NCI-H82 treated with DMSO at 0.1 percent for 48 hours (cell line): ENCODE data around the gene PAM.

Experiments used
- DNase-seq: peaks from one replicate; lab custom pipeline; 2025; ENCODE audit not compliant: unreplicated experiment; lab: John Stamatoyannopoulos, UW

Gene PAM

DNA sequence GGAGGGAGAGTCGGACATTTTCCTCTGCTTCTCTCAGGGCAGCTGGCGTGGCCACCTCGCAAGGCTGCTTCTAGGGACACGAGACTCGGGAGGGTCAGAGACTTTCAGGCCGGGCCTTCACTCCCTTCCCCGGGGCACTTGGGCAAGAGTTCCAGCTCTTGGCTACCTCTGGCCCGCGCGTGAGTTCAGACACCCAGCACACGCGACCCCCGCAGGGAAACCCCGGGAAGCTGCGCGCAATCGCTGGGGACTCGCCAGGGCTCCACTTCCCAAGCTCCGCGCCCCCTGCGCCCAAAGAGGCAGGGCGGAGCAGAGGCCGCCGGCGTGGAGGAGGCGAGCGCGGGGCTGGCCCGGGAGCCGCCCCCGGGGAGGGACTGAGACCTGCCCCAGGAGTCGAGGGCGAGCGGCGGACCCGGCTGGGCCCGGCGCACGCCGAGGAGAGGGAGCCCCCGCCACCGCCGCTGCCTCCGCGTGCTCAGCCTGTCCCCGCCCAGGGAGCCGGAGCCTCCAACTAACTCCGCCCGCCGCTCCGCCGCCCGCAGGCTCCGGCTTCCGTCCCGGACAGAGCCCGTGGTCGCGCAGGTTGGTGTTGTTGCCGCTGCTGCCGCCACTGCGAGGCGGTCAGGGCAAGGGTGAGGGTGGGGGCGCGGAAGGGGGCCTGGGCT is at the start of gene PAM:
Gene PAM (plus strand): TSS at position 539 of the 665 bp plus-strand sequence. CDS start 110,891 bp downstream, outside the sequence.
- DNase-seq: peak; percentile 16

DNA sequence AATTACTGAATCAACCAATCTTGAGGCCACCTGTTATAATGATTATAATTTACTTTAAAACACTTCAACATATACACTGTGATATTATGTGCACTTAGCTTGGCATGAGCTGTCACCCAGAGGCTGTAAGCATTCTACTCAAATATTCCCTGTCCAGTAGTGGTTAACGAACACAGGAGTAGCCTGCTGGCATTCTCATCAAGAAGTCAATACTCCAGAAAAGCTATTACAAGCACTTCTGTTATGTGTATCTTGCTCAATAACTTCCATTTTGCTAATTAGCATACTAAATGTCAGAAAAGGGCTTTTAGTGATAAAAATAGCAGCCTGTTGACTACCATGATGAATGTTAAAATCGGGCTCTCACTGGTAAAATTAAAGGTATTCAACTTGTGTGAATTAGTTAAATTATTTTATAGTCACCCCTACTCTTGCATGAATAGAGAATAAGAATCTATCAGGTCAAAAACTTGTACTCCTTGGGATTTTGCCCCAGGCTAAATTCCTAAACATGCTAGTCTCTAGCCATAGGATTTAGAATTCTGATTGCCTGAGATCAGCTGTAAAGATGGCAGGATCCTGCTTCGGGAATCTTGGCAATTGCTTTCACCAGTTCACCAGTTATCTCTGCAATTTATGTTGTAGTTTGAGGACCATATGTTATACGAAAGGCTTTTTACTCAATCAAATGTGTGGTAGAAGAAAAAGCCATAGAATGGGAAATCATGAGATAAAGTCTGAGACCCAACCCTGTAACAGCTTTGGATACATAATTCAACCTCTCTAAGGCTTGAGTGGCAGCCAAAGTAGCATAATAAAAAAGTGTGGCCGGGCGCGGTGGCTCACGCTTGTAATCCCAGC is 43.4 kb upstream of the PAM start:
- no peak for DNase-seq

DNA sequence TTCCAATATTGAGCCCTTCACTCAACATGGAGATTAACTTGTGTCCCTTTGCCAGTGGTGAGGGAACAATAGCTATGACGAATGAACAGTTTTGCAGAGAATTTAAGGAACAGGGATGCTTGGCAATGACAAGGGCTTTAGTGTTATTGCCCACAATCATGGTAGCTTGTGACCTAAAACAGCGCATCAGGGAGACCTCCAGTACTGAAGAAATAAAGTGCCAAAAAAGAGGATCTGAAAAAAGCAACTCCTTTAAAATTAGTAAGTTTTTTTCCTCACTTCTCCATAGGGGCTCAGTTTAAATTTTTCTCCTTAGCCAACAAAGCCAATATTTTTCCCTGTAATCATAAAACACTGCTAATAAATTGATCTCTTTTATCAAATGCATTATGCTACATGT is 41.8 kb upstream of the PAM start:
- DNase-seq: no peak

DNA sequence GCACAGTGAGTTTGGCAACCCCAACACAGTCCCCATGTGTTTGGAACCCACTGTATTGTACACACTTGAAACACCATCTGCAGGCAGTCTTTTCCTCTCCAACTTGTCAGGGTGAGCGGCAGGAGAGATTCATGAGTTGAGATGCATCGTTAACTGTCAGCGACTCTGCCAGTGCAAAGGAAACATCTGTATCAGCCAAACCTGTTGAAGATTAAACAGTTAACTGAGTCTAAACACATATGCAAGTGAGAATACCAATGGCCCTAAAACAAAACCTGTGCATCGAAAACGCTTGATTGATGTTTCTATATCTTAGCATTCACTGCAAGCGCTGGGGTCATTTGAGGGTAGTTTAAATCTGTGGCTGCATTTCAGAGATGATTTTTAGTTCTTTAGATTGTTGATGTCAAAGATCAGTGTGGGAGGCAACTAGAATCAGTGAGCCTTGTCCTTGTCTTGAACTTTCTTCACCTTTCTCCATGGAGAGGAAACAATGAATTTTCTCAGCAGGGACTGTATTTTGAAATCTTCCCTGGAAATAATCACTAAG is 41.3 kb upstream of the PAM start:
- DNase-seq: no peak

DNA sequence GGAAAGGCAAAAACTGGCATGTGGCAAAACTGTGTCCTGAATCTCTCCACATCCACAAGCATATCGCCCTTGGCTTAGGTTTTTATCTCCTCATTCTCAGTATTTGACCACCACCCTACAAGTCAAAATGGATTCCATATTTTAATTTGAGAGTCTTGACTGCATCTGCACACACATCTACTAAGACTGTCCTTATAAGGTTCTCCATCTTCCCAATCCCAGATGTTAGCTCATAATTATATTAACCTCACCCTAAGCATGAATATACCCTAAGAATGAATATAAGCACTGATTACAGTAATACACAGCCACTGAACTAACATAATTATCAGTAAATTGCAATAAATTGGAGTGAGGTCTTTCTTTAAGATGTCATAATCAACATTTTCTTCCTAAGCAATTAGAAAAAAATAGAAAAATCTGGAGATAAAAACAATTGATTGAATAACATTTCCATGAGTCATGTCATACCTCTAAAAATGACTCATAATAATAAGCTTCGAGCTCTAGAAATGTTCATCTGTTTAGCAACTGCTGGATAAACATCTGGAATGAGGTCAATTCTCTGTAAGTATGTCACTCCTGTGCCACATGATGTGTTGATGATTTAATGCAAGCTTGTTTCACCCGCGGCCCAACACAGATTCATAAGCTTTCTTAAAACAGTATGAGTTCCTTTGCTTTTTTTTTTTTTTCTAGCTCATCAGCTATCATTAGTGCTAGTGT is 39.9 kb upstream of the PAM start:
- no peak for DNase-seq

DNA sequence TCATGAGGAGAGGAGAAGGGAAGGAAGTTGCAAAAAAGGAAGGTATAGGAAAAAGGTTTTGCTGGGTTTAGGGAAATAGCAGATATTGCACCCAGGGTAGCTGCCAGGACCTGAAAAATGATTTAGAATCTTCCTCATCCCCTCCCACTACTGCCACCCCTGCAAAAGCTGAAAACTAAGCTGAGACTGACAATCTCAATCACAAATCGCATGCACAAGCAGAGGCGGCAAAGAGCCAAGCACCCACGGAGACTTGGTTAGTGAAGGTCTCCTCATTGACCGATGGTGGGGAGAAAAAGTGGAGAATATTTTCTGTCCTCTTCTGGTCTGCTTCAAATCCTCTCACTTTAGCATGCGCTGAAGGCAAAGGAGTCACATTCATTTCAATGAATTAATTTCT is 39.1 kb upstream of the PAM start:
- DNase-seq: no peak

DNA sequence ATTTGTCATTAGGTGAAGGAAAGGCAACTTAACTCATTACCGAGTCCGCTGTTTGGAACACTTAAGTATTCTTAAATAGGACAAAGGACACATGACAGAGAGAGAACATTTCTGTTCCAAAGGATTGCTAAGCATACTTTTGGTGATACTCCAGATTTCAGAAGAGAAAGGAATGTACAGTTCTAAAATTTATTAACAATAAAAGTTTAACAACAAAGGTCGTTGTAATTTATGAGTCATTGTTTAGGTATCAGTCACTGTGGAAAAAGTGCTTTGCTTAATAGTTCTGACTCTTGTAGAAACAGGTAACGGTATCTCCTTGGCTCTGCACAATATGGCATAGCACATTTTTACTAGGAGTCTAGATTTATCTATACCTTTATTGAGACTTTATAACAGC is 36.3 kb upstream of the PAM start:
- no peak for DNase-seq

DNA sequence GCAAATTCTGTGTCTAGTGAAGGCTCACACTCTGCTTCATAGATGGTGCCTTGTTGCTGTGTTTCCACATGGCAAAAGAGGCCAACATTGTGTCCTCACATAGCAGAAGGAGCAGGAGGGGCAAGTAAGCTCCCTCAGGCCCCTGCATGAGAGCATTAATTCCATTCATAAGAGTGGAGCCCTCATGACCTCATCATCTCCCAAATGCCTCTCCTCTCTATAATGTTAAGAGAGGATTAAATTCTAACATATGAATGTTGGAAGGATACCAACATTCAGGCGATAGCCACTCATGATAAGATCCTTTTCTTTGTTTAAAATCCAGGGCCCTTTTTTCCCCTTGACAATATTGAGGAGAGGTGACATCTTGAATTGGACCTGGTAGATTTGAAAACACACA is 35.2 kb upstream of the PAM start:
- DNase-seq: no peak

DNA sequence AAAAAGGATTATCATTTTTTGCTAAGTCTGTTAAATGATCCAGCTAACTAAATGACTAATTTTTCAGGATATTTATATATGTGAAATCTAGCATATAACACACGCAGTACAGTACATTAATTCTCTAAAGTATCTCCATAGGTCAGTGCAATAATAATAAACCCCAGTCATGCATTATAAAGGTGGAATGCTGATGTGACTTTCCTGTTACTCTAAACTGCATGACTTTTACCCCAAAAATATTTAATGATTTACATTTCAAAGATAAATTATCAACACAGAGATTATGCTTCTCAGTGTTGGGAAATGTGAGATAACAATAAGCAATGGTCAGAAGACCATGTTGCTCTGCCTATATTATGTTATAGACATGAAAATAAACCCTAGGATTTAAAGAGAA is 34.1 kb upstream of the PAM start:
- DNase-seq: no peak

DNA sequence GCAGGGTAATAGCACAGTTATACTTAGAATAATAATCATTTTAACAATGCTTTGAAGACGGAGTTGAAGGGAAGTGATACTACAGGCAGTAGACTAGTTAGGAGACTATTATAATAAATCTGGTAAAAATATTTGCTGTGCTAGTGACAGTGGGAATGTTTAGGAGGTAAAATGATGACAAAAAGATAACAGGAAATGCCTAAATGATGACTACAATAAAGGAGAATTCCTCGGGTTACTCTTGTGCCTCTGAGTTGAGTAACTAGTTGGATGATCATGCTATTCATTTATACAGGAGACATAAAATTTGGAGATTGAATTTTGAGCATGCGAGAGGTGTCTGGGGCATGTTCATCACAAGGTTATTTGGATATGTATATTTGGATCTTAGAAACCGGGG is 32.2 kb upstream of the PAM start:
- no peak for DNase-seq

DNA sequence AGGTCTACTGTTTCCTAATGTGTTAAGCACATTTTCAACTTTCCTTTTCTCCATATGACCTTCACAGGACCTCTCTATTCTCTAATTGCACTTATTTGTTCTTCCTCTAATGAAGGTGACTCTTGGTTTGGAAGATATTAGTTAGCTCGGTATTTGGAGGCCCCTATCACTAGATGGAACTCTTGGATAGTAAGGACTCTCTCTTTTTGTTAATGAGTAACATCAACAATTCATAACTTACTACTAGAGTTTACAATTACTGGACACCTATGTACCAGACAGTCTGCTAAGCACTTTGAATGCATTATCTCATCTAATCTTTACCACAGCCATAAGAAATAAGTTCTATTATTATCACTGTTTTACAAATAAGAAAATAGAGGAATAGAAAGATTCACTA is 23.4 kb upstream of the PAM start:
- DNase-seq: no peak

DNA sequence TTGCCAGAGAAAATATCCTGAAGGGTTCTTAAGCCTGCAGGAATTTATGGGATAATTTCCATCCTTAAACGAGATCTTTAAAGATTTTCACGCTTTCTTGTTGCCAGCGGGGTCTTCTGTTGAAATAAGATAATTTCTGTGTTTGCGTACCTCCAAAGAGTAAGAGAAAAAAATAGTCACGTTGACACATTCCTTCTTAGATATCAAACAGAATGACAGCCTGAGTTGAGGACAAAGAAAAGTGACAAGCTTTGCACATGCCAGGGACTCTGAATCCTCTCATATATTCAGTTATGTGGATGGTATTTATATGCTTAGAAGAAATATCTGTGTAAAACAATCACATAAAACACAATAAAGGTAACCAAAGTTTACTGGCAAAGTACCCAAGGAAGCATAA is 21.6 kb upstream of the PAM start:
- no peak for DNase-seq

DNA sequence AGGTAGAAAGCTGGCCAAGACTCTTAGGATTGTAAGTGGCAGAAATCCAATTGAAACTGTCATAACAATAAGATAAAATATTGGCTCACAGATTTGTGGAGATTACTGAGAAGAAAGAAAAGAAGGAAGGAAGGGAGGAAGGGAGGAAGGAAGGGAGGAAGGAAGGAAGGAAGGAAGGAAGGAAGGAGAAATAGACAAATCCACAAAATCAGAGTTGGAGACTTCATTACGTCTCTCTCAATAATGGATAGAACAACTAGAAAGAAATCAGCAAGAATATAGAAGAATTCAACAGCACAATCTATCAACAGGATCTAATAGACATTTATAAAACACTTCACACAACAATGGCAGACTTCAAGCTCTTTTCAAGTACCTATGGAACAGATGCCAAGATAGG is 17.9 kb upstream of the PAM start:
- DNase-seq: no peak

DNA sequence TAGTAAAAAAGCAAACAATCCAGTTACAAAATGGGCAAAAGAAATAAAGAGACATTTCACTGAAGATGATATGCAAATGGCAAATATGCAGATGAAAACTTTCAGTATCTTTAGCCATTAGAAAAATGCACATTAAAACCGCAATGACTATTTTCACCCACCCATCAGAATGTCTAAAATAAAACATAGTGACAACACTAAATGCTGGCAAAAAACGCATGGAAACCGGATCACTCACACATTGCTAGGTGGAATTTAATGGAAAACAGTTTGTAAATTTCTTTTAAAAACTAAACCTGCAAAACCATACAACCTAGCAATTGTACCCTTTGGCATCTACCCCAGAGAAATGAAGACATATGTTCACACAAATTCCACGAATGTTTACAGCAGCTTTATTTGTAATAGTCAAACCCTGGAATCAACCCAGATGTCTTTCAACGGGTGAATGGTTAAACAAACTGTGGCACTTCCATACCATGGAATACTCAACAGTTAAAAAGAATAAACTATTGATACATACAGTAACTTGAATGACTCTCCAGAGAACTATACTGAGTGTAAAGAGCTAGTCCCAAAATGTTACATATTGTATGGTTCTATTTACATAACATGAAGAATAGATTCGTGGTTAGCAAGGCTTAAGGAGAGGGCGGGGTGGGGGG is 17.2 kb upstream of the PAM start:
- no peak for DNase-seq

DNA sequence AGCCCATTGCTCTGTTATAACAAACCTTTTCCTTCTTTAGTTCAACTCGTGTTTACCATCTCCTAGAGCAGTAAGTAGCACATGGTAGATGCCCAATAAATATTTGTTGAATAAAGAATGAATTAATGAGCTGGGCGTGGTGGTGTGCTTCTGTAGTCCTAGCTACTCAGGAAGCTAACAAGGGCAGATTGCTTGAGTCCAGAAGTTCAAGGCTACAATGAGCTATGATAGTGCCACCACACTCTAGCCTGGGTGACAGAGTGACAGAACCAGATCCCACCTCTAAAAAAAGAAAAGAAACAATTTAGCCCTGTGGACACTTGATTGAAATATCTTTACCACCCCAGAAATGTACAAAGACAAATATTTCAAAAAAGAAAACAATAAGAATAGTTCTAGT is 14.6 kb upstream of the PAM start:
- no peak for DNase-seq

DNA sequence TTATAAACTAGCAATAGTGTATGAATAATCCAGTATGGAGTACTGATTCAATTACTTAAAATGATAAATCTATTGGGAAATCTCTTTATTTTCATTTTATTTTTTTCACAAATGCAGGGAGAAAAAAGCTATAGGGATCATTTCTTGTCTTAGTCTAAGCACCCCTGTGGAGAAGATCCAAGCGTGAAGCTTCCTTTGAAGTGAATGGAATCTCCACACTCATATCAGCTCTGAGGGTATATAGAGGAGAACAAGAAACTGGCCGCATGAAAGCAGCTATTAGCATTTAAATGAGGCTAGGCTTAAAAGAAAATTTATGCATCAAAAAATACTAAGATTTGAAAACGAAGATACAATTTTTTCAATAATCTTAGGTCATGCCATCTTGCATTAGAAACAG is 12.9 kb upstream of the PAM start:
- no peak for DNase-seq

DNA sequence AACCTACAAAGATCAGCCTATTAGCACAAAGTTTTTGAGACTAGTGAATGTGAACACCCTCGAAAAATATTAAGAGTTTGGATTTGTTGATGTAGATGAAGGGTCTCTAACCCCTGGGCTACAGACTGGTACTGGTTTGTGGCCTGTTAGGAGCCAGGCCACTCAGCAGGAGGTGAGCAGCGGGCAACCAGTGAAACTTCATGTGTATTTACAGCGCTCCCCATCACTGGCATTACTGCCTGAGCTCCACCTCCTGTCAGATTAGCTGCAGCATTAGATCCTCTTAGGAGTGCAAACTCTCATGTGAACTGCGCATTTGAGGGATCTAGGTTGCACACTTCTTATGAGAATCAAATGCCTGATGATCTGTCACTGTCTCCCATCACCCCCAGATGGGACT is 11.2 kb upstream of the PAM start:
- peak; percentile 31 for DNase-seq

DNA sequence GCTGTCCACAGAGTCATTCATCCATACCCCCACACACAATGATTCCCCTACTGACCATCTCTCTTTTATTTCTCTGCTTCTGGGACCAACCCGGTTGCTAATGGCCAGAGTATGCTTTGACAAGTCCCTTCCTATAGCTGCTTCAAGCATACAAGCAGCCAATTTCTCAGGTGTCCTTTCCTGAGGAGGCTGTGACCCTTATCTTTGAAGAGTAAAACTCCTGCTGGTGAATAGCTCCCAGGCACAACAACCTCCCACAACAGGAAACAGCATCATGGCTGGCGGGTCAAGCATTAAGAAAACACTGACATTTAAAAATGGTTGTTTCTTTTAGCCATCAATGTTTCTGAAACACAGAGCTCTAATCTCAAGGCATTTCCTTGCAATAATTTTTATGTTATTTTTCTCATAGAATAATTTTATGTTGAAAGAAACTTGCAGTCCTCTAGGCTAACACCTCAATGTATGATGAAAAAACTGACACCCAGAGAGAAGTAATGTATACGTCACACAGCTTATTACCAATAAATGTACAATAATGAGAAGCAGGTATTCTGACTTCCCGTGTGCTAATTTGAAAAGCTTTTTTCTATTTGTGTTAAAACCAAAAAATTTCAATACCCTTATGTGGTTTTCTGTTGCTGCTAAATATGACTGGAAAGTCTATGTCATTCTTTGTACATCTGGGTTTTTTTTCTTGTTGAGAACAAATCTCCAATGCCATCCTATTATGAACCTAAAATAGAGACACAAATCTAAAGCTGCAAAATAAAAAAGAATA is 7.5 kb upstream of the PAM start:
- DNase-seq: no peak

DNA sequence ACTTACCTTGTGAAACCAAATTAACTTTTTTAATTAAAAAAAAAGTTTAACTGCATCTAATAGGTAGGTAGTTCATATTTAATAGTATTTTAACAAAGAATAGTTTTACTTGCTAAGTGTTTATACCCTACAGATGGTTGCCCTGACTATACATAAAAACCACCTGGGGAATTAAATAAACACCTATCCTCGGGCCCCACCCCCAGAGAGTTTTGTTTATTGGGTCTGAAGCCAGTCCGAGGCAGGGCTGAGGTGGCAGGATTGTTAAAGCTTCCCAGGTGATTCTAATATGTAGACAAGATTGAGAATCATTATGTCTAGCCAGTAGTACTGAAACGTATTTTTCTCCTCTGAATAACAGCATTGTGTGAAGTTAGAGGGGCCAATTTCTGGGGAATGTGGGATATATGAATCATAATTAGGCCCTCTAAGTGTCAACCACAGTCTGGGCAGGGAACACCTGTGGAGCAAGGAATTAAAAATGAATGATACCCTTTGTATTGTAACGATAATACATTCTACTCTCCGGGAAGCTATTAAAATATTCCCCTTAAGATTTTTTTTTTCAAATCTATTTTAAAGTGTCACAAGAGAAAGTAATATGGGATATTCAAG is 5.6 kb upstream of the PAM start:
- no peak for DNase-seq
